Measurements from ENCODE around the gene CGRRF1.

Gene CGRRF1

DNA sequence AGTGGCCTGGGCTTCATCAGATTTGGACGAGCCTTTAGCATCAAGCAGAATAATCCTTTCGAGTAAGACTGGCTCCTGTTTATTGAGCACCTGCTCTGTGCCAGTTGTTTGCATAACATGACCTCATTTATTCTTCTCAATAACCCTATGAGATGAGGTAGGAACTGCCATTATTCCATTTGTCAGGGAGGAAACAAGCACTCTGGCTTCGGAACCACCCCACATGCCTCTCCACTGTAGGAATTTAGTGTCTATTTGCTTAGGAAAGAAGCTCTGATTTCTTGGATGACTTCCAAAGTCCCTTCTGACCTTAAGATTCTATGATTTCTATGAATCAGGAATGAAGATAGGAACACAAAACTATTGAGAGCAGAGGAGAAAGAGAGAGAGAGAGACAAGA, 68.3 kb downstream of the CGRRF1 start:
- no peaks in the 10 kb centered on the region for H3F3A ChIP-seq (ENCODE audit: insufficient read depth, low read length)
- H4K20me1 ChIP-seq (ENCODE audit: insufficient read depth, low read length) = no peaks in the 10 kb centered on the region
- no peaks in the 10 kb centered on the region for H3K79me2 ChIP-seq (ENCODE audit: insufficient read depth, low read length)
- no peak overlapping the region for H3K4me3 ChIP-seq (ENCODE audit: low read depth, low read length, poor library complexity, severe bottlenecking)
- H3K4me2 ChIP-seq (ENCODE audit: low read length) = no peak overlapping the region
- no peaks in the 10 kb centered on the region; the same call in 1 of the 2 replicates for H3K36me3 ChIP-seq (ENCODE audit: insufficient read depth, low read length)
- H3K9ac ChIP-seq (ENCODE audit: low read length) = no peak overlapping the region
- no peaks in the 10 kb centered on the region for H3K27me3 ChIP-seq (ENCODE audit: insufficient read depth, low read length)
- H2AFZ ChIP-seq (ENCODE audit: low read length) = no peak overlapping the region
- peaks cover 9% of the 10 kb centered on the region for H3K9me3 ChIP-seq (ENCODE audit: low read length)
- H3K27ac ChIP-seq (ENCODE audit: low read depth, low read length, poor library complexity, severe bottlenecking) = no peak overlapping the region
- no peak for TF ChIP-seq EZH2 (IDR thresholded peaks at IDR 0.05; ENCODE audit: borderline replicate concordance, low read length)
- TF ChIP-seq, protein P1, sequence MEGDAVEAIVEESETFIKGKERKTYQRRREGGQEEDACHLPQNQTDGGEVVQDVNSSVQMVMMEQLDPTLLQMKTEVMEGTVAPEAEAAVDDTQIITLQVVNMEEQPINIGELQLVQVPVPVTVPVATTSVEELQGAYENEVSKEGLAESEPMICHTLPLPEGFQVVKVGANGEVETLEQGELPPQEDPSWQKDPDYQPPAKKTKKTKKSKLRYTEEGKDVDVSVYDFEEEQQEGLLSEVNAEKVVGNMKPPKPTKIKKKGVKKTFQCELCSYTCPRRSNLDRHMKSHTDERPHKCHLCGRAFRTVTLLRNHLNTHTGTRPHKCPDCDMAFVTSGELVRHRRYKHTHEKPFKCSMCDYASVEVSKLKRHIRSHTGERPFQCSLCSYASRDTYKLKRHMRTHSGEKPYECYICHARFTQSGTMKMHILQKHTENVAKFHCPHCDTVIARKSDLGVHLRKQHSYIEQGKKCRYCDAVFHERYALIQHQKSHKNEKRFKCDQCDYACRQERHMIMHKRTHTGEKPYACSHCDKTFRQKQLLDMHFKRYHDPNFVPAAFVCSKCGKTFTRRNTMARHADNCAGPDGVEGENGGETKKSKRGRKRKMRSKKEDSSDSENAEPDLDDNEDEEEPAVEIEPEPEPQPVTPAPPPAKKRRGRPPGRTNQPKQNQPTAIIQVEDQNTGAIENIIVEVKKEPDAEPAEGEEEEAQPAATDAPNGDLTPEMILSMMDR (IDR thresholded peaks at IDR 0.05; ENCODE audit: low read length) = no peak
- no peaks in the 10 kb centered on the region for H3K4me1 ChIP-seq (ENCODE audit: insufficient read depth, low read length, severe bottlenecking)
- H3K9me2 ChIP-seq (ENCODE audit: low read depth, low read length) = no peaks in the 10 kb centered on the region

DNA sequence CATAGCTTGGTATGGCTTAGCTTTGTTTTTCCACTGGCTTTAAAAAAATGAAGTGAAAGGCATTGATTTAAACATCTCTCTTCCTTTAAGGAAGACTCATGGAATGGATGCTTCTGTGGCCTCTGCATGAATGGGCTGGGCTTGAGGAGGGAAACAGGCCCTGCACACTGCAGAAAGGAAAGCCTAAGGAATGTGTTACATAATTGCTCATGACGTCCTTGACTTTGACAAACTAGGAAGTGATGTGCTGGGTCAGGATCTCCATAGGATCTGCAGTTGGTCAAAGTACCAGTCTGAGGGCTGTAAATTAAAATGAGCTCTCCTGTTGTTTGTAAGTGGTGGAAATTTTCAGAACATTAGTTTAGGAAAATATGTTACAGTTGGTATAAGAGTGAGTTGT, 69.9 kb downstream of the CGRRF1 start:
- no peak for TF ChIP-seq EZH2 (IDR thresholded peaks at IDR 0.05; ENCODE audit: borderline replicate concordance, low read length)
- TF ChIP-seq, protein P1 (IDR thresholded peaks at IDR 0.05; ENCODE audit: low read length) = no peak
- H2AFZ ChIP-seq (ENCODE audit: low read length) = no peak overlapping the region
- no peaks in the 10 kb centered on the region for H3F3A ChIP-seq (ENCODE audit: insufficient read depth, low read length)
- H4K20me1 ChIP-seq (ENCODE audit: insufficient read depth, low read length) = no peaks in the 10 kb centered on the region
- H3K4me1 ChIP-seq (ENCODE audit: insufficient read depth, low read length, severe bottlenecking) = no peaks in the 10 kb centered on the region
- no peaks in the 10 kb centered on the region for H3K27me3 ChIP-seq (ENCODE audit: insufficient read depth, low read length)
- no peaks in the 10 kb centered on the region for H3K79me2 ChIP-seq (ENCODE audit: insufficient read depth, low read length)
- H3K9me3 ChIP-seq (ENCODE audit: low read length) = no peaks in the 10 kb centered on the region
- no peak overlapping the region for H3K4me2 ChIP-seq (ENCODE audit: low read length)
- no peak overlapping the region for H3K9ac ChIP-seq (ENCODE audit: low read length)
- no peaks in the 10 kb centered on the region for H3K36me3 ChIP-seq (ENCODE audit: insufficient read depth, low read length)
- H3K27ac ChIP-seq (ENCODE audit: low read depth, low read length, poor library complexity, severe bottlenecking) = no peak overlapping the region
- H3K4me3 ChIP-seq (ENCODE audit: low read depth, low read length, poor library complexity, severe bottlenecking) = no peak overlapping the region
- no peaks in the 10 kb centered on the region for H3K9me2 ChIP-seq (ENCODE audit: low read depth, low read length)

DNA sequence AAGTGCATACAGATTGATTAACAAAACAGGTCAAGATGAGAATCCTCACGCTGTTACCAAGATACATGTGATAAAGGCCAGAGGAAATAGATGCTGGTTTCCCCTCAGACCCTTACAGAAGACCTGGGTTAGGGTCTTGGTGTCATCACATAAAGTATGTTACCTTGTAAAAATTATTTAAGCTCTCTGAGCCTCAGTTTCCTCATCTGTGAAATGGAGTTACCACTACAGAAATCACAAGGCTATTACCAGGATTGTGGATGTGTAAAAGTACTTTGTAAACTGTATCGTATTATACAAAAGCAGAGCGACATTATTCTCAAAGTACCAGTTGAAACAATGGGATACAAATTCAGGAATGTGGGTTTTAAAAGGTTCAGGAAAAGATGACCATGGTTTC, 71.2 kb downstream of the CGRRF1 start:
- no peak overlapping the region for H3K9ac ChIP-seq (ENCODE audit: low read length)
- no peaks in the 10 kb centered on the region for H3K27me3 ChIP-seq (ENCODE audit: insufficient read depth, low read length)
- H4K20me1 ChIP-seq (ENCODE audit: insufficient read depth, low read length) = no peaks in the 10 kb centered on the region
- no peaks in the 10 kb centered on the region for H3K79me2 ChIP-seq (ENCODE audit: insufficient read depth, low read length)
- no peak overlapping the region for H3K4me3 ChIP-seq (ENCODE audit: low read depth, low read length, poor library complexity, severe bottlenecking)
- no peaks in the 10 kb centered on the region for H3K36me3 ChIP-seq (ENCODE audit: insufficient read depth, low read length)
- no peaks in the 10 kb centered on the region for H3K9me3 ChIP-seq (ENCODE audit: low read length)
- H3F3A ChIP-seq (ENCODE audit: insufficient read depth, low read length) = no peaks in the 10 kb centered on the region
- H2AFZ ChIP-seq (ENCODE audit: low read length) = no peak overlapping the region
- H3K4me1 ChIP-seq (ENCODE audit: insufficient read depth, low read length, severe bottlenecking) = no peaks in the 10 kb centered on the region
- H3K9me2 ChIP-seq (ENCODE audit: low read depth, low read length) = no peaks in the 10 kb centered on the region
- H3K4me2 ChIP-seq (ENCODE audit: low read length) = no peak overlapping the region
- H3K27ac ChIP-seq (ENCODE audit: low read depth, low read length, poor library complexity, severe bottlenecking) = no peak overlapping the region
- TF ChIP-seq, protein P1 (IDR thresholded peaks at IDR 0.05; ENCODE audit: low read length) = no peak
- no peak for TF ChIP-seq EZH2 (IDR thresholded peaks at IDR 0.05; ENCODE audit: borderline replicate concordance, low read length)

Measured in OCI-LY1 (cell line).